H1 (cell line): ENCODE data around the gene VAMP3. TPM values are rescaled to one million over a fixed set of nuclear protein-coding genes. Genes with fewer than 3 reads are reported as not detected.

ENCODE experiments used
- polyA plus RNA-seq, 7 experiments: library from polyadenylated mRNA; depleted of rRNA in 3 of 7; stranded (reverse) in 5 of 7; unstranded in 2 of 7; fragments of >200 nt in 5 of 7; fragments of 200-250 nt in 2 of 7; gene quantifications; 1 replicate in 5 of 7; 2 replicates in 1 of 7; 4 replicates in 1 of 7; pipeline versions ENCODE4 v1.2.1 to v1.2.3, GENCODE V29; 2011 to 2013; ENCODE audit warnings: missing spikeins in 2 of 7, mixed read lengths in 2 of 7
- total RNA-seq: library from RNA; stranded (reverse); fragmentation: NEBNext Ultra II Directional; extraction: Animal tissue kit (Norgen Biotek cat#: 25700); gene quantifications from 2 replicates; pipeline ENCODE4 v1.2.1, GENCODE V29; 2021

Gene VAMP3
- total and polyA plus RNA-seq, 2 of the 8 experiments (the other 6 are each of a cell fraction or from before 2014, with no cell fraction given), result 27.9 to 36.7 TPM

Other genes starting within 250 kb of the VAMP3 start
- 9.3 and 9.4 TPM in 2 replicates for gene PER3, start 13.0 kb downstream of the VAMP3 start, total RNA-seq
- gene PER3, start 13.0 kb downstream of the VAMP3 start, polyA plus RNA-seq (2011; rRNA removed), result 8.3 and 8.7 TPM in 2 replicates
- not detected in 2 replicates for gene UTS2, start 81.8 kb downstream of the VAMP3 start, total RNA-seq
- gene UTS2, start 81.8 kb downstream of the VAMP3 start, polyA plus RNA-seq (2011; rRNA removed), result not detected in 2 replicates
- not detected in 2 replicates for gene TNFRSF9, start 169.5 kb downstream of the VAMP3 start, total RNA-seq
- gene TNFRSF9, start 169.5 kb downstream of the VAMP3 start, polyA plus RNA-seq (2011; rRNA removed), result not detected in 2 replicates
- 377 and 383 TPM in 2 replicates for gene PARK7, start 190.4 kb downstream of the VAMP3 start, total RNA-seq
- 146 and 206 TPM in 2 replicates for gene PARK7, start 190.4 kb downstream of the VAMP3 start, polyA plus RNA-seq (2011; rRNA removed)